HEK293 (cell line): ENCODE results near the gene RTP1.

Experiments
- YY1 ChIP-seq: fragments of 450-650 bp; formaldehyde crosslinking; IDR thresholded peaks from 2 replicates; pipeline ENCODE4 v1.5.1; 2018; ENCODE audit warnings: missing biosample characterization, missing genetic modification characterization
- ZBTB17 ChIP-seq: fragments of 450-650 bp; formaldehyde crosslinking; IDR thresholded peaks from 2 replicates; pipeline ENCODE4 v1.5.1; 2016; ENCODE audit warnings: missing biosample characterization, missing genetic modification characterization
- ZBTB7A ChIP-seq: fragments of 450-650 bp; formaldehyde crosslinking; IDR thresholded peaks from 2 replicates; pipeline ENCODE4 v1.5.1; 2016; ENCODE audit warnings: low read depth, missing biosample characterization, missing genetic modification characterization
- ZNF555 ChIP-seq: fragments of 450-650 bp; formaldehyde crosslinking; conservative IDR thresholded peaks from 2 replicates; pipeline ENCODE4 v1.5.1; 2017; ENCODE audit warnings: missing biosample characterization, mild to moderate bottlenecking, missing genetic modification characterization, inconsistent platforms
- ZNF560 ChIP-seq: fragments of 450-650 bp; formaldehyde crosslinking; IDR thresholded peaks from 2 replicates; pipeline ENCODE4 v1.5.1; 2017; ENCODE audit warnings: missing biosample characterization, missing genetic modification characterization, borderline replicate concordance
- ZNF670 ChIP-seq: fragments of 450-650 bp; formaldehyde crosslinking; IDR thresholded peaks from 2 replicates; pipeline ENCODE4 v1.5.1; 2016; ENCODE audit warnings: missing biosample characterization, missing genetic modification characterization, low read depth
- TF ChIP-seq, protein P1 (sequence below): IDR thresholded peaks from 2 replicates; pipeline ENCODE4 v1.6.1; 2011; ENCODE audit warnings: mild to moderate bottlenecking, low read depth, low read length, borderline replicate concordance
- TF ChIP-seq, protein P2 (sequence below): fragments of 450-650 bp; formaldehyde crosslinking; IDR thresholded peaks from 2 replicates; pipeline ENCODE4 v1.5.1; 2016; ENCODE audit warnings: missing biosample characterization, missing genetic modification characterization
- TF ChIP-seq, protein P3 (sequence below): fragments of 450-650 bp; formaldehyde crosslinking; IDR thresholded peaks from 2 replicates; pipeline ENCODE4 v1.5.1; 2016; ENCODE audit warnings: missing biosample characterization, missing genetic modification characterization, low read depth

DNA sequence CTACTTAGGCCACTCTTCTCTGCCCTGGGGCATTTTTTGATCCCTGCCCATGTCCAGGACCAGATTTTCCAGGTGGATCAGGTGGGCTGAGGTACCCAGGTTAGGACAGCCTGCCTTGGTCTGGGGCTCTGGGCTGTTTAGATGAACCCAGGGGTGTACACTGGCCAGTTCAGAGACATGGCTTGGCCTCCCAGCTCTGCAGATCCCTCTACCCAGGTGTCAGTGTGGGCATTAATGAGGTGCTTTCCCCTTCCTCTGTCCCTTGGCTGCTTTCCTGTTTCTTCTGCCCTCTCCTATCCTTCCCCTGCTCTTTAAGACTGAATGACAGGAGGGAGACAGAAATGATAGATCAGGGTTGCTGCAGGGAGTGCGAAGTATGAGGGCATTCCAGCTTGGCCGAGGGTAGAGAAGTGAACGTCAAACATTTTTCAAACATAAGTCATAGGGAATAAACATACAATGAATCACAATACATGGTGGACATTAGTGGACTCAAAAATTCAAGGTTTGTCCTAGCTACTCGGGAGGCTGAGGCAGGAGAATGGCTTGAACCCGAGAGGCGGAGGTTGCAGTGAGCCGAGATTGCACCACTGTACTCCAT, 30.5 kb downstream of the RTP1 start:
- TF ChIP-seq, protein P1, sequence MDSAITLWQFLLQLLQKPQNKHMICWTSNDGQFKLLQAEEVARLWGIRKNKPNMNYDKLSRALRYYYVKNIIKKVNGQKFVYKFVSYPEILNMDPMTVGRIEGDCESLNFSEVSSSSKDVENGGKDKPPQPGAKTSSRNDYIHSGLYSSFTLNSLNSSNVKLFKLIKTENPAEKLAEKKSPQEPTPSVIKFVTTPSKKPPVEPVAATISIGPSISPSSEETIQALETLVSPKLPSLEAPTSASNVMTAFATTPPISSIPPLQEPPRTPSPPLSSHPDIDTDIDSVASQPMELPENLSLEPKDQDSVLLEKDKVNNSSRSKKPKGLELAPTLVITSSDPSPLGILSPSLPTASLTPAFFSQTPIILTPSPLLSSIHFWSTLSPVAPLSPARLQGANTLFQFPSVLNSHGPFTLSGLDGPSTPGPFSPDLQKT = no peak
- TF ChIP-seq ZBTB7A (tag by site-specific recombination) (no peak), ZNF670 (no peak), YY1 (tag by site-specific recombination) (no peak), ZNF560 (no peak), ZNF555 (tag by site-specific recombination) (no peak), ZBTB17 (tag by site-specific recombination) (no peak)
- TF ChIP-seq, protein P2, sequence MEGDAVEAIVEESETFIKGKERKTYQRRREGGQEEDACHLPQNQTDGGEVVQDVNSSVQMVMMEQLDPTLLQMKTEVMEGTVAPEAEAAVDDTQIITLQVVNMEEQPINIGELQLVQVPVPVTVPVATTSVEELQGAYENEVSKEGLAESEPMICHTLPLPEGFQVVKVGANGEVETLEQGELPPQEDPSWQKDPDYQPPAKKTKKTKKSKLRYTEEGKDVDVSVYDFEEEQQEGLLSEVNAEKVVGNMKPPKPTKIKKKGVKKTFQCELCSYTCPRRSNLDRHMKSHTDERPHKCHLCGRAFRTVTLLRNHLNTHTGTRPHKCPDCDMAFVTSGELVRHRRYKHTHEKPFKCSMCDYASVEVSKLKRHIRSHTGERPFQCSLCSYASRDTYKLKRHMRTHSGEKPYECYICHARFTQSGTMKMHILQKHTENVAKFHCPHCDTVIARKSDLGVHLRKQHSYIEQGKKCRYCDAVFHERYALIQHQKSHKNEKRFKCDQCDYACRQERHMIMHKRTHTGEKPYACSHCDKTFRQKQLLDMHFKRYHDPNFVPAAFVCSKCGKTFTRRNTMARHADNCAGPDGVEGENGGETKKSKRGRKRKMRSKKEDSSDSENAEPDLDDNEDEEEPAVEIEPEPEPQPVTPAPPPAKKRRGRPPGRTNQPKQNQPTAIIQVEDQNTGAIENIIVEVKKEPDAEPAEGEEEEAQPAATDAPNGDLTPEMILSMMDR (tag by site-specific recombination) = no peak
- TF ChIP-seq, protein P3, sequence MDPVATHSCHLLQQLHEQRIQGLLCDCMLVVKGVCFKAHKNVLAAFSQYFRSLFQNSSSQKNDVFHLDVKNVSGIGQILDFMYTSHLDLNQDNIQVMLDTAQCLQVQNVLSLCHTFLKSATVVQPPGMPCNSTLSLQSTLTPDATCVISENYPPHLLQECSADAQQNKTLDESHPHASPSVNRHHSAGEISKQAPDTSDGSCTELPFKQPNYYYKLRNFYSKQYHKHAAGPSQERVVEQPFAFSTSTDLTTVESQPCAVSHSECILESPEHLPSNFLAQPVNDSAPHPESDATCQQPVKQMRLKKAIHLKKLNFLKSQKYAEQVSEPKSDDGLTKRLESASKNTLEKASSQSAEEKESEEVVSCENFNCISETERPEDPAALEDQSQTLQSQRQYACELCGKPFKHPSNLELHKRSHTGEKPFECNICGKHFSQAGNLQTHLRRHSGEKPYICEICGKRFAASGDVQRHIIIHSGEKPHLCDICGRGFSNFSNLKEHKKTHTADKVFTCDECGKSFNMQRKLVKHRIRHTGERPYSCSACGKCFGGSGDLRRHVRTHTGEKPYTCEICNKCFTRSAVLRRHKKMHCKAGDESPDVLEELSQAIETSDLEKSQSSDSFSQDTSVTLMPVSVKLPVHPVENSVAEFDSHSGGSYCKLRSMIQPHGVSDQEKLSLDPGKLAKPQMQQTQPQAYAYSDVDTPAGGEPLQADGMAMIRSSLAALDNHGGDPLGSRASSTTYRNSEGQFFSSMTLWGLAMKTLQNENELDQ (tag by site-specific recombination) = no peak
